GM11168 (cell line): ENCODE data around the gene PRELID1.

Source experiments
- in situ Hi-C: fragments of 300-500 bp; cut with MboI; formaldehyde crosslinking; loops from one replicate; pipeline ENCODE4 v1.12.0; 2022; ENCODE audit warnings: low sequenced_read_pairs; ENCODE audit not compliant: unreplicated experiment

PRELID1 gene

DNA sequence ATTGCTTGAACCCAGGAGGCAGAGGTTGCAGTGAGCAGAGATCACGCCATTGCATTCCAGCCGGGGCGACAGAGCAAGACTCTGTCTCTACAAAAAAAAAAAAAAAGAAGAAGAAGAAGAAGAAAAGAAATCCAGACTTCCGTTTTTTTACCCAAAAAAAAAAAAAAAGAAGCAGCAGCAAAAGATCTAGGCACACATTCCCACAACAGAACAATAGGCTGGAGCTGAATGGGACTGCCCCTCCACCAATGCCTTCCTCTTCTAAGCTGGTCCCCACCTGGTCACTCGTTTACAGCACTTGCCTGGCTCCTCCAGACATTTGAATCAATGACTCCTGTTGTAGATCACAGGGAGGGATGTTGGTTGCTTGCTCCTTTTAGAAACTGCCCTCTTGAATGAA, 49.5 kb downstream of the PRELID1 start:
- in situ Hi-C loops, result no loop called here

DNA sequence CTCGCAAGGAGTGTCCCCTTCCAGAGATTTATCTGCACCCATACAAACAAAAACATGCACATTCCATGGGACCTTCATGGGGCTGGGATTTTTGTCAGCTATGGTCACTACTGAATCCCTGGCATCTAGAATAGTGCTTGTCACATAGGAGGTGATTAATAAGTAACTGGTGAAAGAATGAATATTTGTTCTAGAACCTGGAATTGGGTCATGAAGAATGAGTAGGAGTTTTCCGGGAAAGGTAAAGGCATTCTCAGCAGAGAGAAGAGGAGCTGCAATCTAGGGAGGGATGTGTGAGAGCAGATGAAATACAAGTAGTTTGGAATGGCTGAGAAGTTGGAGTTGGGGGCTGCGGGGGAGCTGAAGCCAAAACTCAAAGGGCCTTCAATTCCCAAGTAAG, 50.7 kb downstream of the PRELID1 start:
- in situ Hi-C loops, result no loop called here

DNA sequence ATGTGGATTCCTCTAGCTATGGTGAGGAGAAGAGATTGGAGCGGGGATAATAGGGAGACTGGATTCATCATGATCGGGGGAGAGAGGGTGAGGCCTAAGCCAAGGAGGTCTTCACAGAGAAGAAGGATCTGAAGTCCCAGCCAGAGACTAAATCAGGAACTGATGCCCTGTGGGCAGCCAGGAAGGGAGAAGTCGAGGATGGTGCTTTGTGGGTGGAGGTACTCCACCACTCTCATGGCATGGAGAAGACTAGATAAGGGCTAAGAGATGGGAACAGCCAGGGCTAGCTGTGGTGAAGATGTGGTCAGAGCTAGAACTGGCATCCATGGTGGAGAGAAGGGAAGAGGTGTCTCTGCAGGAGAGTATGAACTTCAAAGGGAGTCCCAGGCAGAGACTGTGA, 51.1 kb downstream of the PRELID1 start:
- in situ Hi-C loops, result no loop called here

DNA sequence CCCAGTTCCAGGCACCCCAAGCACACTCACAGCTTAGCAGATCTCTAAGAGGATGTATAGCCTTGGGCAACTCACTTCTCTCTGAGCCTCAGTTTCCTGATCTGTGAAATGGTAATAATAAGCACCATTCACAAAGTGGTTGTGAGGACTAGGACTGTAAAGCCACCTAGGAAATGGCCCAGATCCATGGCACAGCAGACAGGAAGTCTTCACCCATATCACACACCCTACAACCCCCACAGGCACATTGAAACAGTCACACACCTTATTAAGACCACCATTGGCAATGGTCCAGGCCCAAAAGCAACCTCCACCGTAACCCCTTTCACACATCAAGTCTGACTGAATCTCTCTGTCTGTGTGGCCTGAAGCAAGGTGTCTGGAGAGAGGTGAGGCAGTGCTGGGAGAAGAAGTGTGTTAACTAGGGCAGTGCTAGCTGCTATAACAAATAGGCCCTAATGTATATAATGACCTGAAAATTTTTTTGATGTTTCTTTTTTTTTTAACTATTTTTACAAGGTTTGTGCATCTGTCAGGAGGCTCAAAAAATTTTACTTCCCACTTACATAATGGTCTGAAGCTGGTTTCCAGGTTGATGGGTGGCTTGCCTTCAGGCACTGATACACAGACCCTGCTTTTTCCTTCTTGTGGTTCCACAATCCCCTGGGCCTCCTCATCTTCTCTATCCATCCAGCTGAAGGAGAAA, 51.7 kb downstream of the PRELID1 start:
- in situ Hi-C loops, result no loop called here

DNA sequence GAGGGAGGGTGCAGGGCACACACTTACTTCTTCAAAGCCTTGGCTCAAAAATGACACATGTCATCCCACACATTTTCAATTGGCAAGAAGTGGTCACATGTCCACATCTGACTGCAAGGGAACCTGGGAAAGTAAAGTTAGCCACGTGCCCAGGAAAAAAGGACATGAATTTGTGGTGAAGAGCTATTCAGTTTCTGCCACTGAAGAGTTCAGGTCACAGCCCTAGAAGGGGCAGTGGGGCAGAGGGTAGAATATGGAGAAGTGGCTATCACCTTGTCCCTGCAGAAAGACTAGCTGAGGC, 52.2 kb downstream of the PRELID1 start:
- in situ Hi-C loops, result no loop called here
